GM12878 (cell line): ENCODE measurements around the gene NXPH2.

Experiments used
- CEBPB ChIP-seq, 2 experiments: fragments of 150-350 bp in 1 of 2; IDR thresholded peaks; 2 replicates each; pipeline ENCODE4 v1.6.1; 2012 to 2014; ENCODE audit warnings: low read depth in 2 of 2, low read length in 2 of 2, borderline replicate concordance in 1 of 2, inconsistent platforms in 1 of 2
- CTCF ChIP-seq, 3 experiments: IDR thresholded peaks in 2 of 3; conservative IDR thresholded peaks in 1 of 3; 2 replicates each; pipeline ENCODE4 v1.5.1; 2011; ENCODE audit warnings: low read depth in 3 of 3, low read length in 3 of 3, mild to moderate bottlenecking in 3 of 3, control low read depth in 2 of 3, moderate library complexity in 2 of 3, inconsistent platforms in 1 of 3, mixed read lengths in 1 of 3; ENCODE audit not compliant: control insufficient read depth in 2 of 3, insufficient read depth in 1 of 3; ENCODE audit errors: extremely low read depth in 1 of 3
- EGR1 ChIP-seq, 2 experiments: IDR thresholded peaks; 1 replicate in 1 of 2; 2 replicates in 1 of 2; pipeline ENCODE4 v1.6.1; 2011 to 2012; ENCODE audit warnings: low read depth in 2 of 2, low read length in 2 of 2, borderline replicate concordance in 1 of 2, mild to moderate bottlenecking in 1 of 2, moderate library complexity in 1 of 2
- GABPA ChIP-seq: IDR thresholded peaks from 2 replicates; pipeline ENCODE4 v1.6.1; 2014; ENCODE audit warnings: antibody characterized with exemption, low read depth, mild to moderate bottlenecking, inconsistent platforms
- HDAC2 ChIP-seq: fragments of 200-600 bp; sonication (generic); IDR thresholded peaks from 2 replicates; pipeline ENCODE4 v1.6.1; 2017
- IRF3 ChIP-seq: fragments of 450-650 bp; IDR thresholded peaks from 2 replicates; pipeline ENCODE4 v1.6.1; 2014; ENCODE audit warnings: mild to moderate bottlenecking
- JUNB ChIP-seq: IDR thresholded peaks from 2 replicates; pipeline ENCODE4 v1.6.1; 2016; ENCODE audit warnings: antibody characterized with exemption, mild to moderate bottlenecking
- MXI1 ChIP-seq: fragments of 150-350 bp; IDR thresholded peaks from 2 replicates; pipeline ENCODE4 v1.6.1; 2011; ENCODE audit warnings: low read depth, mild to moderate bottlenecking, inconsistent platforms, low read length, improper control_type of control experiment
- SREBF2 ChIP-seq: IDR thresholded peaks from 2 replicates; pipeline ENCODE4 v1.6.1; 2012; ENCODE audit warnings: mild to moderate bottlenecking, low read length
- ZNF274 ChIP-seq: IDR thresholded peaks from one replicate; pipeline ENCODE4 v1.8.0; 2011; ENCODE audit not compliant: insufficient read length, insufficient read depth
- TF ChIP-seq, protein P1 (sequence below): fragments of 450-650 bp; IDR thresholded peaks from 2 replicates; pipeline ENCODE4 v1.6.1; 2016; ENCODE audit warnings: mild to moderate bottlenecking, moderate library complexity, borderline replicate concordance

DNA sequence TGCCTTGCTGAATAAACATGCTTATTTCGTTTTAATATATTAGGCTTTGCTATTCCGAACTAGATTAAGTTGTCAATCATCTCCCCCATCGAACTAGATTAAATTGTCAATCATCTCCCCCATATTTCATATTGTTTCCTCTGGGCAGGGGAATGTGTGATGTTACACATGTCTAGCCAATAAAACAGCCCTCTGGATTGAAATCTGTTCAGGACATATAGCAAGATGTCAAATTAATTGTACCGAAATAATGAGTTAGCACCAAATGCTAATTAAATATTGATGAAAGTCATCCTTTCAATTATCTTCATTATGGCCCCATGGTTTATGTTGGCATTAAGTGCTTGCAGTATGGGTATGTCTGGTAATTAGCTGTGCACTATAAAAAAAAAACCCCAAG is 143.1 kb downstream of the NXPH2 start:
- no peak for TF ChIP-seq IRF3
- no peak for TF ChIP-seq MXI1
- no peak for TF ChIP-seq ZNF274
- TF ChIP-seq HDAC2, result no peak
- no peak for TF ChIP-seq CTCF (IDR thresholded peaks at IDR 0.05 in 2 of 3, conservative IDR thresholded peaks at IDR 0.05 in 1 of 3; ENCODE audit: control insufficient read depth in 2 of 3, extremely low read depth in 1 of 3, insufficient read depth in 1 of 3, low read depth in 3 of 3, low read length in 3 of 3)
- no peak for TF ChIP-seq GABPA
- no peak for TF ChIP-seq SREBF2
- no peak for TF ChIP-seq EGR1 (IDR thresholded peaks at IDR 0.05; ENCODE audit: borderline replicate concordance in 1 of 2, low read depth in 2 of 2, low read length in 2 of 2)
- no peak for TF ChIP-seq CEBPB (IDR thresholded peaks at IDR 0.05; ENCODE audit: borderline replicate concordance in 1 of 2, low read depth in 2 of 2, low read length in 2 of 2)
- no peak for TF ChIP-seq JUNB
- TF ChIP-seq, protein P1, sequence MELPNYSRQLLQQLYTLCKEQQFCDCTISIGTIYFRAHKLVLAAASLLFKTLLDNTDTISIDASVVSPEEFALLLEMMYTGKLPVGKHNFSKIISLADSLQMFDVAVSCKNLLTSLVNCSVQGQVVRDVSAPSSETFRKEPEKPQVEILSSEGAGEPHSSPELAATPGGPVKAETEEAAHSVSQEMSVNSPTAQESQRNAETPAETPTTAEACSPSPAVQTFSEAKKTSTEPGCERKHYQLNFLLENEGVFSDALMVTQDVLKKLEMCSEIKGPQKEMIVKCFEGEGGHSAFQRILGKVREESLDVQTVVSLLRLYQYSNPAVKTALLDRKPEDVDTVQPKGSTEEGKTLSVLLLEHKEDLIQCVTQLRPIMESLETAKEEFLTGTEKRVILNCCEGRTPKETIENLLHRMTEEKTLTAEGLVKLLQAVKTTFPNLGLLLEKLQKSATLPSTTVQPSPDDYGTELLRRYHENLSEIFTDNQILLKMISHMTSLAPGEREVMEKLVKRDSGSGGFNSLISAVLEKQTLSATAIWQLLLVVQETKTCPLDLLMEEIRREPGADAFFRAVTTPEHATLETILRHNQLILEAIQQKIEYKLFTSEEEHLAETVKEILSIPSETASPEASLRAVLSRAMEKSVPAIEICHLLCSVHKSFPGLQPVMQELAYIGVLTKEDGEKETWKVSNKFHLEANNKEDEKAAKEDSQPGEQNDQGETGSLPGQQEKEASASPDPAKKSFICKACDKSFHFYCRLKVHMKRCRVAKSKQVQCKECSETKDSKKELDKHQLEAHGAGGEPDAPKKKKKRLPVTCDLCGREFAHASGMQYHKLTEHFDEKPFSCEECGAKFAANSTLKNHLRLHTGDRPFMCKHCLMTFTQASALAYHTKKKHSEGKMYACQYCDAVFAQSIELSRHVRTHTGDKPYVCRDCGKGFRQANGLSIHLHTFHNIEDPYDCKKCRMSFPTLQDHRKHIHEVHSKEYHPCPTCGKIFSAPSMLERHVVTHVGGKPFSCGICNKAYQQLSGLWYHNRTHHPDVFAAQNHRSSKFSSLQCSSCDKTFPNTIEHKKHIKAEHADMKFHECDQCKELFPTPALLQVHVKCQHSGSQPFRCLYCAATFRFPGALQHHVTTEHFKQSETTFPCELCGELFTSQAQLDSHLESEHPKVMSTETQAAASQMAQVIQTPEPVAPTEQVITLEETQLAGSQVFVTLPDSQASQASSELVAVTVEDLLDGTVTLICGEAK, result no peak
